GM18909 (cell line): ENCODE results near the gene PTH1R.

Experiments
- ATAC-seq: cut with Tn5 transposase; IDR thresholded peaks from one replicate; pipeline ENCODE4 v1.9.1; 2021; ENCODE audit warnings: mild to moderate bottlenecking; ENCODE audit not compliant: unreplicated experiment, poor library complexity

PTH1R gene

GRCh38 chr3:46862369-46863025 lies 15.0 kb upstream of the PTH1R start:
- ATAC-seq = no peak

DNA sequence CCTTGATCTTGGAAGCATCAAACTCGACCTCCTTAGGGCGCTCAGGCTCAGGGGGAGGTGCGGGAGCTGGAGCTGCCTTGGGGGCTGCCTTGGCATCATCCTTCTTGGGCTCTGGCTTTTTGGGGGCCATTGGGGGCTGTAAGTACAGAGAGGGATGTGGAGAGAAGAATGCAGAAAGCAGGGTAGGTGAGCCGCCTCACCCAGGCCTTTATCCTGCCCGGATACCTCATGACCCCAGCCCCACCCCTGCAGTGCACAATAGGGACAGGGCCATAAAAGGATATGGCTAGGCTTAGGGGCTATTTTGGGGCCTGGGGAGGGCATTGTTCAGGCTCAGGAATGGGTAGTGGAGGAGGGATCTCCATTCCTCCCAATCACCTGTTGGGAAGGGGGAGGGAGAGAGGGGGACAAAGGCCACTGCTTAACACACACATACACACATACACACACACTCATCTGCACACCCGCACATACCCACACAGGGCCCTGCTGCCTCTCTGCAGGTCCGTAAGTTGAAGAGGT lies 14.2 kb upstream of the PTH1R start, which contains the start of gene MYL3:
TSS of gene MYL3 (minus strand) at position 184 of the 522 bp plus-strand sequence. CDS start at position 130, 54 bp downstream.
- no peak for ATAC-seq

- ATAC-seq = no peak
Measured at GRCh38 chr3:46864061-46864881, 13.2 kb upstream of the PTH1R start.

GRCh38 chr3:46865031-46865507 lies 12.5 kb upstream of the PTH1R start:
- ATAC-seq = no peak

GRCh38 chr3:46865546-46865945 lies 12.0 kb upstream of the PTH1R start:
- no peak for ATAC-seq

DNA sequence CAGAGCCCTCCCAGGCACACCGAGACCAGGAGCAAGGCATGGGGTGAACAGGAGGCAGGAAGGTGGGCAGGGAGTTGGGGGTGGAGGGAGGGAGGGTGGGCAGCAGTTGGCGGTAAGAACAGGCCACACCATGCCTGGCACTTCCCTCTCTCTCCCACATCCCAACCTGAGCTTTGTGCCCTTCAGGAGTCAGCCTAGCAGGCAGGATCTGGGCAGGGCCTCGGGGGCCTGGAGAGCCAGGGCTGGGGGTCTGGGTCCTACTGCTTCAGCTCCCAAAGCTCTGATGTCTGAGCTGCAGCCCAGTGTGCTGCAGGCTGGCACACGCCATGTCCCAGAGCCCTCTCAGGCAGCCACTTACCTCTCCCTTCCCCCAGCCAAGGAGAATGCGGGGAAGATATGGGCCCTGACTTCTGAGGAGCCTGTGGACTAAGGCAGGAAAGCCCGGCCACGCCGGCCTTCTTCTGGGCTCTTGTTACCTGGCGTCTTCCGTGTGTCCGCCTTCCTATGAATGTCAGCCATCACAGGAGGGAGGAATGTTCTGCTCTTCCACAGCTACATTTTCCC lies 11.4 kb upstream of the PTH1R start:
- ATAC-seq = no peak

GRCh38 chr3:46866720-46867549 lies 10.6 kb upstream of the PTH1R start:
- no peak for ATAC-seq

- no peak for ATAC-seq
Measured at GRCh38 chr3:46867550-46867898, 10.0 kb upstream of the PTH1R start.

DNA sequence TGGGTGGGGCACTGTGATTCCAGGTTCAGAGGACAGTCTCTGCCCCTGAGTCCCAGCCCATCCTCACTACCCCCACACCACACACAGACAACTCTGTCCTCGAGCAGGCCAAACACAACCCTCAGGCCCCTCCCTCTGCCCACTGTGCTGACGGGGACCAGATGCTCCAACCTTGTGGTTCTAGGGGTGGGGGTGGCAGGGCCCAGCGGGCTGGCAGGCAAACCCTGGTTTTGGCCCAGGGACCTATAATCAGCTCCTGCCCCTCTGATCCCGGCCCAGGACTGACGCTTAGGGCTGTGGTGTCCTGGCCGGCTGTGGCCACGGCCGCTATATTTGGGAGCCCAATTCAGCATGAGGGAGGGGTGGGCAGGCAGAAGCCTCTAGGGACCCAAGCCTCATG lies 9.2 kb upstream of the PTH1R start:
- ATAC-seq = no peak

GRCh38 chr3:46868948-46869347 lies 8.6 kb upstream of the PTH1R start:
- no peak for ATAC-seq

GRCh38 chr3:46869440-46869839 lies 8.1 kb upstream of the PTH1R start:
- ATAC-seq = no peak

- ATAC-seq = no peak
Measured at GRCh38 chr3:46870651-46871050, 6.9 kb upstream of the PTH1R start.

- no peak for ATAC-seq
Measured at GRCh38 chr3:46871222-46871621, 6.3 kb upstream of the PTH1R start.

DNA sequence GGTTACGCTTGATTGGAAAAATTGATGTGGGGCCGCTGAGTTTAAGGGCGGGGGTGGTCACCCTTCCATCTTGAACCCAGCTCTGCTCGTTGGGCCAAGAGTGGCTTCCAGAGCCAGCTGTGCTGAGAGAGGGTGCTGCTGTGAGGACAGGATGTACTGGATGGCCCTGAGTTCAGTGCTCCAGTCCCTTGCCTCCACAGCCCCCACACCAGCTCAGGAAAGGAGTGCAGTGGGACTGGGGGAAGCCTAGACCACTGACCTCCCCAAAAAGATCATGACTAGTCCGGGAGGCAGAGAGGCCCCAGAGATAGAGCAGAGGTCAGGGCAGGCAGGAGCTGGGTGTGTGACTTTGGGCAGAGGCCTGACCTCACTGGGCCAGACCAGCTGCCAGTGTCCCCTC lies 4.0 kb upstream of the PTH1R start:
- ATAC-seq = no peak

DNA sequence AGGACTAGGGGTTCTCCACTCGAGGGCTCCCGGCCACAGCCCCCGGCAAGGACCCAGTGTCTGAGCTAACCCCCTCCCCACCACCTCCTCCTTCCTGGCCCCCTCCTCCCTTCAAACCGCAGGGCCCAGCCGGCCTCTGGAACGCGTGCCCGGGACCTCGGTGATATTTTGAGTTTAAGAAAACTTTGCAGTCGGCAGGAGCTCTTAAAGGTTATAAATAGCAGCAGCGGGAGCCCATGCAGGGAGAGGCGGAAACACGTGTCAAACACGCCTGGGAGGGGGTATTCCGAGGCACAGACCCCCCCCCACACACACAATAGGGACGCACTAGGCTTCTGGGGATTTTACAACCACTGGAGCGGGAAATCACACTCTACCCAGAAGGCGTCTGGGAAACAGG lies 3.1 kb upstream of the PTH1R start:
- ATAC-seq = no peak

GRCh38 chr3:46875560-46875959 lies 2.0 kb upstream of the PTH1R start:
- no peak for ATAC-seq

GRCh38 chr3:46876313-46877300 lies 914 bp upstream of the PTH1R start:
- ATAC-seq = no peak

- ATAC-seq = peak; percentile 58
Measured at GRCh38 chr3:46878781-46879436, 1.4 kb downstream of the PTH1R start.
